HG03575 (cell line): ENCODE data around the gene PPP1R13B.

ENCODE experiments used
- ATAC-seq: cut with Tn5 transposase; IDR thresholded peaks from one replicate; pipeline ENCODE4 v1.9.1; 2021; ENCODE audit not compliant: unreplicated experiment, insufficient number of reproducible peaks, low FRiP score; ENCODE audit errors: extremely low read depth

PPP1R13B gene

DNA sequence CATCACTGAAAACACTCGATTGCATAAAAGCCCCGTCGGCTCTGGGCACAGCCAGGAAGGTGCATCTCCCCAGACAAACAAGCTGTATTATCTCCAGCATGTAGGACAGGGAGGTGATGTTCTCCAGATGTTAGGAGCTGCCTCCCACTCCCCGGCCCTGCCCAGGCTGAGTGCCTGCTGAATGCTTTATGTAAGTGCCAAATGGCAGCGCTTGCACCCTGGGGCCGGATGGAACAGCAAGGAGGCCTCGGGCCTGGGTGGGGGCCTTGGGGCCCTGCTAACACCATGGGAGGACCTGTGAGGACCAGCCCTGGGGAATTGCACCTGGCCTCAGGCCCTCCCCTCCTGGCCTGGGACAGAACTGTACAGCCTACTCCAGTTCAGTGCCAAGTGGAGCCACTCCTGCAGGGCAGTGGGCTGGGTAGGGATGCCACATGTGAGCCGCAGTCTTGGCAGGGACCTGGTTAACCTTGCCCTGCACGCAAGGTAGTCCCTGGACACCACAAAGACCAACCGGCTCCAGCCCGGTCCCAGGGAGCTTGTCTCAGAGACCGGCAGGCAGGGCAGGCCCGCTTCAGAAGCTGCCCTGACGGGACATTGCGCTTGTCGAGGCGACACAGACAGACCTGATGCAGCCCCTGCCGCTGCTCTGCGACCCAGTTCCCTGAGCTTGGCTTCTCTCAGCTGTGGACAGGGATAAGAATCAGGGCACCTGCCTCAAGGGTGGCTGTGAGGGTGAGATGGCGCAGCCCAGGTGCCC lies 35.3 kb upstream of the PPP1R13B start:
- ATAC-seq: no peak

DNA sequence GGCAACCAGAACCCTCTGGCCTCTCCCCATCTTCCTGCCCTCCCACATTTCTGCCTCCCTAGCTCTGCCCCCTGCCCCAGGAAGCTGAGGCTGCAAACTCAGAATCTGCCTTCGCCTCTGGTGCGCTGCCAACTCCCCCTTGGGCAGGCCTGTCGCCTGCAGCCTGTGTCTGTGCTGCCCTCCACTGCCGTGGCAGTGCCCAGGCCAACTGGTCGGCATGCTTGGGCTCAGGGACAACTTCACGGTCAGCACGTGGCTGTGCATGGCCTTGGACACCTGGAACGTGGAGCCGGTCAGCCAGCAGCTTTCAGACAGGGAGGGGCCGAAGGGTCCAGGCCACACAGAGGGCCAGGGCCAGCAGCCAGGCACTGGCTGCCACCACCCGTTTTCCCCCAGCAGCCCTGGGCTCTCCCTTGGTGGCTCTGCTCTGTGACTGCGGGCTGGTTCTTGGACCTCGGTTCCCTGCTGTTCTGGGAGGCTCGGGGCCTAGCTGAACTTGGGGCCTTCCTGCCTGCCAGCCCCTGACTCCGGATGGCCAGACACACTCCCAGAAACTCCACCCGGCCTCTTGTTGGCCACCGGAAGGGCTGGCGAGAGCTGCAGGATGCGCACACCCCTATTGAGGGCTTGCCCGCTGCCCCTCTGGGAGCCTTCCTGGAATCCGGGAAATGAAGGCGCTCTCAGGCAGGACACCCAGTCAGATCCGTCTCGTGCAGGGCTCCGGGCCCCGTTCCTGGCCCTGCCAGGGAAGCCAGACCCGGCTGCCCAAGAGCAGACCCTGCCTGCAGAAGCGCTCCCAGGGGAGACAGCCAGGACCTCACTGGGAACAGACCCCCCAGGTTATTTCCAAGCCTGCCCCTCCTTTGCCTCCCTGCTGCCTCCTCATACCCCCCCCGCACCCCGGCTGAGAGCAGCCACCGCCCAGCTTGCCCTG lies 34.2 kb upstream of the PPP1R13B start:
- no peak for ATAC-seq

DNA sequence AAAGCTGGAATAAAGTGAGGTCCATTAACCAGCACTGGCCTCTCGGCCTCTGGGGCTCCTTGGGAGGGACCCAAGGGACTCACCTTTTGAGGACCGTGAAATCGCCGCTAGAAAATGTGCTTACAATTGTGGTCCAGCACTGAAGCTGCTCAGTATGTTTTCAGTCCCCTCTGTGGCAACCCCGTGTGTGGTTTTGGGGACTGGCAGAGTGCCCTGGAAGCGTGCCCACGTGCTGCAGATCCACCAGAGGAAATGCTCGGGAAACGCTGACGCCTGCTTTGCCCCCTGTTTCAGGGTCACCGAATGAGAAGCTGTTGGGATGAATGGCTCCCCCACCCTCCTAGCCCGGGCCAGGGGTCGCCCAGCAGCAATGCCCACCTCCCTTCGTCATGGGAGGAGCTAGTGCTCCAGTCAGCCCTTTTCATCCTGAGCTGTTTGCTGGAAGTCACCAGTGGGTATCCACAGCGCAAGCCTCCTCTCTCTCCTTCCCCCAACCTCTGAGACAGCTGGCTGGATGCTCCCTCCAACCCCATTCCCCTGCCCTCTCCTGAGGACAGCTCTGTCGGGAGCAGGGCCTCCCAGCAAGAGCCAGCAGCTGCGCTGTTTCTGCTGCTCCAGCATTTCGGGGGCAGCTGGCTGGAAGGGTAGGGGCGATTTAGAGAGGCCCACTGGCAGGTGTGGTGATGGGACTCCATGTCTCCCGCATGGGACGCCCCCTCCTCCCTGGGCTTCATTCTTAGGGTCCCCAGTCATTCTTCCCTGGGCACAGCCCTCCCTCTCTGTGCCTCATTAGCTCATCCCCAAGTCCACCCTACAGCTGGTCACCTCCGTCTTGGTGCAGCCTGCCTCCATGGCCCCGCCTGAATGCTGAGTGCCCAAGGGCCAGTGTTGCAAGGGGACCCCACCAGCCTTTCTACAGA lies 33.2 kb upstream of the PPP1R13B start:
- no peak for ATAC-seq

DNA sequence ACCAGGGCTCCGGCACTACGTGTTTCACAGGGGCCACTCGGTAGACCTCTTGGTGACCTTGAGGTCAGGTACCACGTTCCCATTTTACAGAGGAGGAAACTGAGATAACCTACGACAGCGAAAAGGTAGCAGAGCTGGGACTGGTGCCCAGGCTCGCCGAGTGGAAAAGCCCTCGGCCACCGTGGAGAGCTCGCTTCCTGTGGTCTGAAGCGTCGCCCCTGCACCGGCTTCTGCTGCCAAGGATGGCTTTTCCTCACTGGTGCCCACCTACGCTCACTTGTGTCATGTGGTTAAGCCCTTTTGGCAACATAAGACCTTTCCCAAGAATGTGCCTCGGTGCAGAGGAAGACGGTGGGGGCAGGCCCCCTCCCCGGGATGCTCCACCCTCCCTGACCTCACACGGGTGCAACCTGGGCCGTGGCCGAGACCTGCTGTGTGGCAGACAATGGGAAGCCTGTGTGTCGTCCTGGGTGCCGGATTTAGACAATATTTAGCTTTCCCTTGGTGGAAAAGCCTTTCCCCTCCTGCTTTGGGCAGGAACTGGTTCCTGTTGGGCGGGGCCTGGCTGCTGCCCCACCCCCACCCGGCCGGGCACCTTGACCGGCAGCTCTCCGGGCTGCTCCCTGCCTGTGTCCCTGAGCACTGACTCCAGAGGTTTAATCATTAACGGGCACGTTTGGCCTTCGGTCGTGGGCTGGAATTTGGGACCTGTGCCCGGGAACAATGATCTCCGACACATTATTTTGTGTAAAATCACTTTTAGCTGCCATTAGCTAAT lies 32.4 kb upstream of the PPP1R13B start:
- ATAC-seq: no peak

DNA sequence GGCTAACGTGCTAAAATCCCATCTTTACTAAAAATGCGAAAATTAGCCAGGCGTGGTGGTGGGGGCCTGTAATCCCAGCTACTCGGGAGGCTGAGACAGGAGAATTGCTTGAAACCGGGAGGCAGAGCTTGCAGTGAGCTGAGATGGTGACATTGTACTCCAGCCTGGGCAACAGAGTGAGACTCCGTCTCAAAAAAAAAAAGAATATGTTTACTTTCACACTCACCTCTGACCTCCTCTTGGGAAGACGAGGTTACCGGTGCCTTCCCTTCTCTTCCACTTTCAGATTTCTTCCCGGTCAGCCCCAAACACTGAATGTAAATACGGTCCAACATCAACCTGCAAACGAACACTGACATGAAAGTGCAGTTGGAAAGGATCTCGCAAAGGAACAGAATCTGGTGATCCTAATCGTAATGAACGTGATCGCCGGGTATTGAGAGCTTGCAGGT lies 31.8 kb upstream of the PPP1R13B start:
- ATAC-seq: no peak

DNA sequence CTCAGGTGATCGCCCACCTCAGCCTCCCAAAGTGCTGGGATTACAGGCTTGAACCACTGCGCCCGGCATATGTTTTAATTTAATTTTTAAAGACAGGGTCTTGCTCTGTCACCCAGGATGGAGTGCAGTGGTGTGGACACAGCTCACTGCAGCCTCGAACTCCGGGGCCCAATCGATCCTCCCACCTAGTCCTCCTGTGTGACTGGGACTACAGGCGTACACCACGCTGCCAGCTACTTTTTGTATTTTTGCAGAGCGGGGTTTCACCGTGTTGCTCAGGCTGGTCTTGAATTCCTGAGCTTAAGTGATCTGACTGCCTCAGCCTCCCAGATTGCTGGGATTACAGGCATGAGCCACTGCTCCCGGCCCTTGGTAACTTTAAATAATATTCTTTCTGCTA lies 30.8 kb upstream of the PPP1R13B start:
- ATAC-seq: no peak

DNA sequence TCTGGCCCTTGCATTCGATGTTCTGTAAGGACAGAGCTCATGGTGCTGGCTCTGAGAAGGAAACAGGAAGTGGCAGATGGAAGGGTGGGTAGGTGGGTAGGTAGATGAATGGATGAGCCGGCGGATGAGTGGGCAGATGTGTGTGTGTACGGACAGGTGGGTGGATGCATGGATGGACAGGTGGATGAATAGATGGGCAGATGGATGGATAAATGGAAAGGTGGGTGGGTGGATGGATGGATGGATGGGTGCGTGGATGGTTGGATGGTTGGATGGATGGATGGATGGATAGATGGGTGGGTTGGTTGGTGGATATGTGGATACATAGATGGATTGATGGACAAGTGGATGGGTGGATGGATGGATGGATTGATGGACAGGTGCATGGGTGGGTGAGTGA lies 27.6 kb upstream of the PPP1R13B start:
- ATAC-seq: no peak

DNA sequence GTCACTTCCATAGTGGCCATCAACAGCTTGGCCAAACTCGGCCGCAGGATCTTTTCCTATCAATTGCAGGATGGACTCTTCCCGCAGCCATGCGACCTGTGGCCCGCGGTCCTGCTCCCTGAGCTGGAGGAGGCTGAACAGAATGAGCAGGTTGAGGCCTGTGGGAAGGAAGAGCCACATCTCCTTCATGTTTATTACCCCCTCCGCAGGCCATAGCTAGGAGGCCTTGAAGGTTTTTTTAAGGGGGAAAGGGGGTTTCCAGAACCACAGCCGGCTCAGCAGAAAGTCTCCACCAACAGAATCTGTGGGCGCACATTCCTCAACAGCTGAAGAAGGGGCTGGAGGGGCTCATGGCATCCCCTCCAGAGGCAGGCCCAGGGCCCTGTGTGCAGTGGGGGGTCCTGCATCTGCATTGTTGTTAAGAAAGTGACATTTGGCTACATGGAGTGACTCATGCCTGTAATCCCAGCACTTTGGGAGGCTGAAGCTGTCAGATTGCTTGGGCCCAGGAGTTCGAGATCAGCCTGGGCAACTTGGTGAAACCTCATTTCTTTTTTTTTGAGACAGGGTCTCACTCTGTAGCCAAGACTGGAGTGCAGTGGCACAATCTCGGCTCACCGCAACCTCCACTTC lies 25.2 kb upstream of the PPP1R13B start:
- ATAC-seq: no peak

DNA sequence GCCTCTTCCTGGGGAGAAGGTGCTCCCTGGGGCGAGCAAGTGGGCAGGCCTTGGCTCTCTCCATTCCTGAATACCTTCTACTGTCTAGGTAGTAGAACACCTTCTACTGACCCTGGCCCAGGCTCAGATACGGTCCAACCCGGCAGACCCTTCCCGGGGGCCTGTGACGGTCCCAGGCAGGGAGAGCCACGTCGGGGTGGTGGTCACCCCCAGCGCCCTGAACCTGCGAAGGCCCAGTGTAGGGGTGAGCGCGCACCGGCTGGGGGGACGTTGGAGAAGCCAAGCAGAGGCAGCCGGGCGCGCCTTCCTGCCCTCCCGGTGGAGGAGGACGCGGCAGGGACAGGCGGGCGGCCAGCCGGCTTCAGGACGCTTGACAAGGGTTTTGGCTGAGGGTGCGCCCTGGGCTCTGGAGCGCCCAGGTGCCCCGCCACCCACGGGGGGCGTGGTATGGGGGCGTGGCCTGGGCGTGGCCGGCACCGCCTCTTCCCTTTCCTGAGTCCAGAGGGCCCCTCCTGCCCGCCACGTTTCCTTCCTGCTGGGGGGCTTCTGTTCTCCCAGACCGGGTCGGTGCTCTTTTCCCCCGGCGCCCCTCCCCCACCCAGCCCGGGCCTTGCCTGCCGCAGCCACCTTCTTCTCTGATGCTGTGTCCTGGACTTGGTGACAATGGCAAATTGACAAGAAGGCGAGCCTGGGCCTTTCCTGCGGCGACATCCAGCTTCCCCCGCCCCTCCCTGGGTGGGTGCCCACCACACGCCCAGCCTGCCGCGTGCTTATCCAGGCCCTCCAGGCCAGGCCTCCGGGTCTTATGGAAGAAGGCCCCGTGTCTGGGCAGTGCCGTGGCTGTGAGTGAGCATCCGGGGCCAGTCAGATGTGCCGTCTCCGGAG lies 24.5 kb upstream of the PPP1R13B start:
- no peak for ATAC-seq

DNA sequence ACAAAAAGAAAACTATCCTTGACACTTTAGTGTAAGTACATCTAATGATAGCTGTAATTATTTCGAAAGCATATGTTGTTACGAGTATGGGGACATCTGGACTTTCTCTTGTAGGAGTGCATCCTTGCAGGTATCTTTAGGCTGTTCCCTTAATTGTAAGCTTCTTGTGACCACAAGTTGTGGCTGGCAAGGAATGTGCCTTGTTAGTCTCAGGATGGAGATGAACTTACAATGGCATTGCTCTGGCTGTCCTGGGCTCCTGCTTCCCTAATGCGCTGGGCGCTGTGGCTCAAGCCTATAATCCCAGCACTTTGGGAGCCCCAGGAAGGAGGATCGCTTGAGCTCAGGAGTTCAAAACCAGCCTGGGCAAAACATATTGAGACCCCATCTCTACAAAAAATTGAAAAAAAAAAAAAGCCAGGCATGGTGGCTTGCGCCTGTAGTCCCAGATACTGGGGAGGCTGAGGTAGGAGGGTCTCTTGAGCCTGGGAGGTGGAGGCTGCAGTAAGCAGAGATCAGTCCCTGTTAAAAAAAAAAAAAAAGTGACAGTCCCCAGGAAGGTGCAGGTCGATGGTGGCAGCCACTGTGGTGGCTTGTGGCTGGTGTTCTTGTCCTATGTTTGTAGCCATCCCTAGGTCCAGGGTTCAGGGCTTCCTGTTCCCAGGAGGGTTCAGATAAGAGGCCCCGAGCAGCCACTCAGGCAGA lies 23.7 kb upstream of the PPP1R13B start:
- ATAC-seq: no peak

DNA sequence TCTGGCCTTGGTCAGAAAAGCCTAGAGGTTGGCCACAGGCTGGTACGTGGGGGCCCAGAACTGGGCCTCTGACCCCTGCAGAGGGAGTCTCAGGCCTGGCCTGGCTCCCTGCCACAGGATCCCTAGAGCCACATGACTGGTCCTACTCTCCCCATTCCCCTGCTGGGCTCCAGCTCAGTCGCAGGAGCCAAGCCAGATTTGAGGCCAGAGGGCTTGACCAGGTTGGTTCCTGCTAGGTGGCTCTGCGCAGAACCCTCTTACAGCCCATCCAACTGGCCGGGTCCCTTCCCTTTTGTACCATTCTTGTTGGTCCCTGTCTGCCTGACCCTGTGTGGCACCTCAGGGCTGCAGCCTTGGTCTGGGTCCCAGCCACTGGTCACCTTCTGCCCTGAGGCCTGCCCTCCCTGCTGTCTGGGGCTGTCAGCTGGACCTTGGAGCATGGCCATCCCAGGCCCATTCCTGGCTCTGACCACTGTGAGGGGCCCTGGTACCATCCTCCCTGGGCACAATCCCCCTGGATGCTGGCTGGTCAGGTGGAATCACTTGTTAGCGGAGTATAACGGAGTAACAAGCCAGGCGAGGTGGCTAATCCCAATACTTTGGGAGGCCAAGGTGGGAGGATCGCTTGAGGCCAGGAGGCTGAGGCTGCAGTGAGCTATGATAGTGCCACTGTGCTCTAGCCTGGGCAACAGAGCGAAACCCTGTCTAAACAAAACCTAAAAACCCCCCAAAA lies 22.9 kb upstream of the PPP1R13B start:
- no peak for ATAC-seq

DNA sequence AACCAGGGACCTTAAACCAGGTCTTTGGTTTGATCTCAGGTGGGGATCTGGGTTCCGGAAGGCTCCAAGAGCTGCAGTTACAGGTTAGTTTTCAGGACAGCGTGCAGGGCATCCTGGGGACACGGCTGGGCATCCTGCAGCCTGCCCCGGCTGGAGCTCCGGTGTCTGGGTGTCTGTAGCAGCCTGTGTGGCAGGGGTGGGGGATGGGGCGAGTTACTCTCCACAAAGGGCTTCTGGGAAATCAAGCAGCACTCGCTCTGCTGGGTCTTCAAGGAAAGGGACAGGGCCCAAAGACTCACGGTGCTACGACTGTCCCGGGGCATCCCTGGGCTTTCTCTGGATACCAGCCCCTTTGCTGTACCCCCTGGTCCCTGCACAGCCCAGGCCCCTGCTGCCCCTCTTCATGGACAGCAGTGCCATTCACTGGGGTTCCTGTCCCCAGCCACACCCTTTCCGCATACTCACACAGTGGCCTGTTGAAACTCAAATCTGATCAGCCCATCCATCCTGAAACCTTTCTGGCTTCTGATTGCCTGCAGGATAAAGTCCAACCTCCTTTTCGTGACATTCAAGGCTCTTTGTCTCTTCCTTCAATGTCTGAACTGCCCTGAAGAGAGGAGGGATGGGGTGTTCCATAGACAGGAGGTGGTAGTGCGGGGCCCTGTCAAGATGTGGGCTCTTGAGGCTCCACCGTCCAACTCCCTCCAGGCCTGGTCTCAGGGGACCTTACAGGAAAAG lies 22.2 kb upstream of the PPP1R13B start:
- no peak for ATAC-seq

DNA sequence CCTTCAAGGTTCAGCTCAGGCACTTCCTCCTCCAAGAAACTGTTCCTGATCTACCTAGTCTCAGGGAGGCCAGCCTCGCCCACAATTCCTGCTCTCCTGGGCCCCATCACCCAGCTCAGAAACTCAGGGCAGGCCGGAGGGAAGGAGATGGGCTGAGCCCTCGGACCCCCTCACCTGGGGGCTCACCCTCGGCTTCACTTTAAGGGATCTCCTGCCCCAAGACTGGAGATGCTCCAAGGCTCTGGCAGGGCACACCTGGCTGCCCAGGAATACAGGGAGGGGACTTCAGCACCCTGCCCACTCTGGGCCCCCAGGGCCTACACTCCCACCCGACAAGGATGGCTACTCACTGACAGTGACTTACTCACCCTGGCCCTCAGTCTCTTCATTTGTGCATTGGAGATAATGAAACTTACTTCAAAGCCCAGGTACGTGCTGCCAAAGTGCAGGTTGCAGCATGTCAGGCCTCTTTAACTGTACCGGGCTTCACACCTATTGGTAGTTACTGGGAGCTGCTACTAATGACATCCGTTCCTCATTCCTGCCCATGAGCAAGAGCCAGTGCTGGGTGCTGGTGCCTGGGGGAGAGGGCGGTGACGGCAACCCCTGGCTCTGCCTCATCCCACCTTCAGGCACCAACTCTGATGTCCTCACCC lies 21.0 kb upstream of the PPP1R13B start:
- ATAC-seq: no peak

DNA sequence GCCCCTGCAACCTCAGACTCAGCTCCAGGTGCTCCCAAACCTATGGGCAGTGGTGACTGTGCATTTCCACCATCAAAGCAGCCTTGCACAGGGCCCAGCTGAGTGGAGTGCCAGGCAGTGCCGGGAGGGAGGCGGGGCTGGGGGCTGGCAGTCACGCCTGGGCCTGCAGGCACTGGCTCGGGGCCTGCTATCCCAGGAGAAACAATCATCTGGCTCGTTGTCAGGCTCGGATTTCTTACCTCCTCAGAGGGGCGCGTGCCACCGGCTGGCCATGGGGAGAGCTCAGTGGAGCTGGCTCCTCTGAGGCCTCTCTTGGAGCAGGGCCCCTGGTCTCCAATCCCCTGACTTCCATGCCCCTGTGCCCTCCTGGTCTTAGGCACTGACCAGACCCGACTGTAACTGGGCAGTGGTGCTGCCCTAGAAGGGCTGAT lies 20.2 kb upstream of the PPP1R13B start:
- ATAC-seq: no peak

DNA sequence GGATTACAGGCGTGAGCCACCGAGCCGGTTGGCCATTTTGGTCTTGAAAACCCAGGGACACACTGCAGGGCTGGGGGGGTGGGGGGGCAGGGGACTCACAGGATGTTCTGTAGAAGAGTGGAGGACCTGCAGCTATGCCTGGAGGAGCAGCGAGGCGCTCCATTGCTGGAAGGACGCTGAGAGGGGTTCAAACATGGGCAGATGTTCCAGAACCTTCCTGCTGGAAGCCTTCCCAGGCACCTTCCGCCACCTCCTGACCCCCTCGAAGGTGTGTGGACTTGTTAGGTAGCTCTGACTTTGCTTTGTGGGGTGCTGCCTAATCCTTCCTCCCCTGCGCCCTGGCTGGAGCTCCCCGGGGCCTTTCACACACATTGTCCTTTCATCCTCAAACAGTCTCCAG lies 19.6 kb upstream of the PPP1R13B start:
- no peak for ATAC-seq
